H9 (cell line): ENCODE measurements around the gene FRMD4B. TPM values are rescaled to one million over a fixed set of nuclear protein-coding genes. Genes with fewer than 3 reads are reported as not detected.

Experiments
- DNase-seq: peaks from one replicate; pipeline ENCODE4 v3.0.0-alpha.2; 2017
- H2AFZ ChIP-seq: one replicate; pipeline ENCODE4 v1.6.1; 2013; ENCODE audit warnings: mild to moderate bottlenecking, low read length, control low read depth, moderate library complexity
- H2AK5ac ChIP-seq: 2 replicates; pipeline ENCODE4 v1.6.1; 2013; ENCODE audit warnings: low read length, control low read depth, mixed read lengths; ENCODE audit not compliant: insufficient read length
- H2BK120ac ChIP-seq: one replicate; pipeline ENCODE4 v1.6.1; 2013; ENCODE audit warnings: low read depth, mild to moderate bottlenecking, low read length, control low read depth, inconsistent platforms; ENCODE audit not compliant: poor library complexity, severe bottlenecking
- H2BK12ac ChIP-seq: 2 replicates; pipeline ENCODE4 v1.6.1; 2013; ENCODE audit warnings: low read length, control low read depth, mixed read lengths, low read depth; ENCODE audit not compliant: insufficient read length
- H2BK15ac ChIP-seq: 2 replicates; pipeline ENCODE4 v1.6.1; 2013; ENCODE audit warnings: low read depth, low read length, control low read depth
- H2BK20ac ChIP-seq: one replicate; pipeline ENCODE4 v1.6.1; 2013; ENCODE audit warnings: low read depth, mild to moderate bottlenecking, low read length, control low read depth, inconsistent platforms; ENCODE audit not compliant: poor library complexity, severe bottlenecking
- H2BK5ac ChIP-seq: 2 replicates; pipeline ENCODE4 v1.6.1; 2013; ENCODE audit warnings: low read length, control low read depth, mixed read lengths; ENCODE audit not compliant: insufficient read length
- H3K14ac ChIP-seq: 2 replicates; pipeline ENCODE4 v1.6.1; 2013; ENCODE audit warnings: low read length, control low read depth; ENCODE audit not compliant: insufficient read depth
- H3K18ac ChIP-seq: 2 replicates; pipeline ENCODE4 v1.6.1; 2013; ENCODE audit warnings: low read depth, mild to moderate bottlenecking, mixed read lengths, low read length, control low read depth; ENCODE audit not compliant: insufficient read length
- H3K23ac ChIP-seq: 2 replicates; pipeline ENCODE4 v1.6.1; 2013; ENCODE audit warnings: low read length, control low read depth, mixed read lengths, low read depth; ENCODE audit not compliant: insufficient read length
- H3K23me2 ChIP-seq: 2 replicates; pipeline ENCODE4 v1.6.1; 2013; ENCODE audit warnings: low read depth, mild to moderate bottlenecking, mixed read lengths, low read length, control low read depth; ENCODE audit not compliant: insufficient read length, poor library complexity, severe bottlenecking
- H3K27ac ChIP-seq: 2 replicates; pipeline ENCODE4 v1.5.1; 2013; ENCODE audit warnings: low read length, control low read depth, mixed read lengths, low read depth; ENCODE audit not compliant: insufficient read length
- H3K27me3 ChIP-seq: 2 replicates; pipeline ENCODE4 v1.6.1; 2013; ENCODE audit warnings: low read length, control low read depth, inconsistent platforms; ENCODE audit not compliant: insufficient read depth
- H3K4ac ChIP-seq: 2 replicates; pipeline ENCODE4 v1.6.1; 2013; ENCODE audit warnings: low read depth, mild to moderate bottlenecking, control low read depth, inconsistent platforms, low read length, moderate library complexity
- H3K4me1 ChIP-seq: 2 replicates; pipeline ENCODE4 v1.6.1; 2013; ENCODE audit warnings: low read length, control low read depth, inconsistent platforms; ENCODE audit not compliant: insufficient read depth
- H3K4me2 ChIP-seq: 2 replicates; pipeline ENCODE4 v1.6.1; 2013; ENCODE audit warnings: low read length, control low read depth, mixed read lengths; ENCODE audit not compliant: insufficient read length, insufficient read depth
- H3K56ac ChIP-seq: 2 replicates; pipeline ENCODE4 v1.6.1; 2013; ENCODE audit warnings: low read depth, mild to moderate bottlenecking, mixed read lengths, low read length, control low read depth; ENCODE audit not compliant: insufficient read length
- H3K79me1 ChIP-seq: 2 replicates; pipeline ENCODE4 v1.6.1; 2013; ENCODE audit warnings: low read depth, mild to moderate bottlenecking, moderate library complexity, low read length, control low read depth, inconsistent platforms; ENCODE audit not compliant: insufficient read depth, poor library complexity, severe bottlenecking
- H3K79me2 ChIP-seq: 2 replicates; pipeline ENCODE4 v1.6.1; 2013; ENCODE audit warnings: low read length, control low read depth, inconsistent platforms; ENCODE audit not compliant: insufficient read depth
- H3K9ac ChIP-seq: 2 replicates; pipeline ENCODE4 v1.6.1; 2013; ENCODE audit warnings: low read length, control low read depth, mixed read lengths; ENCODE audit not compliant: insufficient read length; ENCODE audit errors: extremely low read depth
- H3K9me3 ChIP-seq: one replicate; pipeline ENCODE4 v1.6.1; 2013; ENCODE audit warnings: low read depth, low read length, inconsistent platforms; ENCODE audit not compliant: control insufficient read depth
- H3T11ph ChIP-seq: one replicate; pipeline ENCODE4 v1.6.1; 2013; ENCODE audit warnings: mild to moderate bottlenecking, low read length, control low read depth, inconsistent platforms
- H4K20me1 ChIP-seq: one replicate; pipeline ENCODE4 v1.6.1; 2013; ENCODE audit not compliant: control insufficient read depth, insufficient read length, insufficient read depth
- H4K5ac ChIP-seq: 2 replicates; pipeline ENCODE4 v1.6.1; 2013; ENCODE audit warnings: low read depth, mild to moderate bottlenecking, mixed read lengths, low read length, control low read depth; ENCODE audit not compliant: insufficient read length
- H4K8ac ChIP-seq: replicated peaks from 2 replicates; pipeline ENCODE4 v1.6.1; 2013; ENCODE audit warnings: low read length, control low read depth, mixed read lengths, low read depth; ENCODE audit not compliant: insufficient read length
- H4K91ac ChIP-seq: 2 replicates; pipeline ENCODE4 v1.6.1; 2013; ENCODE audit warnings: low read depth, mild to moderate bottlenecking, moderate library complexity, mixed read lengths, low read length, control low read depth; ENCODE audit not compliant: insufficient read length
- H3K27ac Mint-ChIP-seq, 3 experiments: 2 replicates in 2 of 3; 3 replicates in 1 of 3; pipeline ENCODE4 v1.8.0; 2020 to 2021; ENCODE audit warnings: mixed read lengths in 3 of 3, mild to moderate bottlenecking in 1 of 3, moderate library complexity in 1 of 3
- H3K27me3 Mint-ChIP-seq: 2 replicates; pipeline ENCODE4 v1.8.0; 2021; ENCODE audit warnings: low read depth, mild to moderate bottlenecking, moderate library complexity, mixed read lengths
- H3K36me3 Mint-ChIP-seq, 3 experiments: 2 replicates in 2 of 3; 3 replicates in 1 of 3; pipeline ENCODE4 v1.8.0; 2020 to 2021; ENCODE audit warnings: low read depth in 3 of 3, mixed read lengths in 3 of 3; ENCODE audit not compliant: insufficient read depth in 1 of 3
- H3K4me1 Mint-ChIP-seq, 2 experiments: 2 replicates each; pipeline ENCODE4 v1.8.0; 2020; ENCODE audit warnings: mixed read lengths in 2 of 2
- H3K4me3 Mint-ChIP-seq, 2 experiments: 2 replicates in 1 of 2; 3 replicates in 1 of 2; pipeline ENCODE4 v1.8.0; 2020 to 2021; ENCODE audit warnings: mild to moderate bottlenecking in 2 of 2, mixed read lengths in 2 of 2, moderate library complexity in 1 of 2
- H3K9me3 Mint-ChIP-seq, 2 experiments: 2 replicates in 1 of 2; 3 replicates in 1 of 2; pipeline ENCODE4 v1.8.0; 2020; ENCODE audit warnings: mild to moderate bottlenecking in 2 of 2, mixed read lengths in 2 of 2, moderate library complexity in 1 of 2
- CTCF ChIP-seq: fragments of 200-600 bp; sonication (generic); conservative IDR thresholded peaks from 3 replicates; pipeline ENCODE4 v1.8.0; 2021; ENCODE audit warnings: antibody characterized with exemption, mild to moderate bottlenecking
- WGBS: extraction: QIAGEN DNeasy Blood & Tissue Kit; methylation state at CpG from one replicate; pipeline ENCODE4 v1.1.7; 2013; ENCODE audit warnings: missing lambda C conversion rate, low lambda C conversion rate, mixed read lengths; ENCODE audit not compliant: insufficient read length; ENCODE audit errors: extremely low coverage; 5-methylcytosine and 5-hydroxymethylcytosine counted together
- total RNA-seq: library from RNA; stranded (reverse); gene quantifications from 2 replicates; pipeline ENCODE4 v1.2.1, GENCODE V29; 2021

Gene FRMD4B
- total RNA-seq, 1 experiment from 2014 or later = 3.4 TPM

- no peaks in the 10 kb centered on the region for H3K23me2 ChIP-seq
- H2BK12ac ChIP-seq = no peak overlapping the region
- no peak overlapping the region for H2AK5ac ChIP-seq
- DNase-seq = no peak
- Mint-ChIP-seq H3K4me3 (no peak overlapping the region), H3K27ac (no peak overlapping the region), H3K9me3 (no peaks in the 10 kb centered on the region), H3K36me3 (no peaks in the 10 kb centered on the region), H3K4me1 (peaks cover 24 to 30% of the 10 kb centered on the region in 2 experiments), H3K27me3 (no peaks in the 10 kb centered on the region)
- no peak overlapping the region for H3K4ac ChIP-seq
- no peaks in the 10 kb centered on the region for H3K27me3 ChIP-seq
- WGBS = no CpG with 5 or more reads among the region's 1 CpG
- H4K91ac ChIP-seq = no peak overlapping the region
- no peak overlapping the region for H3K23ac ChIP-seq
- no peak overlapping the region for H2BK20ac ChIP-seq
- H3K4me1 ChIP-seq = no peaks in the 10 kb centered on the region
- H3K27ac ChIP-seq = no peak overlapping the region
- no peak overlapping the region for H3K56ac ChIP-seq
- no peak overlapping the region for H4K5ac ChIP-seq
- H2BK5ac ChIP-seq = no peak overlapping the region
- no peak overlapping the region for H2BK15ac ChIP-seq
- no peaks in the 10 kb centered on the region for H3K9me3 ChIP-seq
- no peak overlapping the region for H2BK120ac ChIP-seq
- H4K20me1 ChIP-seq = no peaks in the 10 kb centered on the region
- H3K79me1 ChIP-seq = no peaks in the 10 kb centered on the region
- no peak overlapping the region for H3T11ph ChIP-seq
- H3K79me2 ChIP-seq = no peaks in the 10 kb centered on the region
- H3K18ac ChIP-seq = no peak overlapping the region
- H4K8ac ChIP-seq = no peak overlapping the region
- H2AFZ ChIP-seq = no peak overlapping the region
- no peak overlapping the region for H3K9ac ChIP-seq
- H3K4me2 ChIP-seq = no peak overlapping the region
- no peak overlapping the region for H3K14ac ChIP-seq
- TF ChIP-seq CTCF = no peak
Measured at GRCh38 chr3:69166446-69166845, 219.4 kb downstream of the FRMD4B start.
